GM23338 (cell line): ENCODE measurements around the gene IGSF9B. TPM values are rescaled to one million over a fixed set of nuclear protein-coding genes. Genes with fewer than 3 reads are reported as not detected.
A peak's percentile ranks its signal among the peaks of the same experiment; 100 is the strongest.

Source experiments
- ATAC-seq: fragments of 200-7000 bp; cut with Tn5 transposase; 3 replicates; pipeline ENCODE4 v1.9.1; 2020
- DNase-seq: peaks from one replicate; pipeline ENCODE4 v3.0.0-alpha.2; 2015; ENCODE audit warnings: low spot score
- H2AFZ ChIP-seq: fragments of 200-600 bp; sonication (generic); 2 replicates; pipeline ENCODE4 v1.8.0; 2016; ENCODE audit warnings: antibody characterized with exemption, mild to moderate bottlenecking, moderate library complexity
- H3F3A ChIP-seq: fragments of 200-600 bp; sonication (generic); replicated peaks from 2 replicates; pipeline ENCODE4 v1.8.0; 2017; ENCODE audit warnings: antibody characterized with exemption, mixed run types, low read depth
- H3K27ac ChIP-seq: fragments of 200-600 bp; sonication (generic); 2 replicates; pipeline ENCODE4 v1.6.1; 2016; ENCODE audit warnings: low read depth
- H3K27me3 ChIP-seq: fragments of 200-600 bp; sonication (generic); 2 replicates; pipeline ENCODE4 v1.8.0; 2016; ENCODE audit warnings: mild to moderate bottlenecking, mixed run types, moderate library complexity; ENCODE audit not compliant: insufficient read depth
- H3K36me3 ChIP-seq: fragments of 200-600 bp; sonication (generic); 2 replicates; pipeline ENCODE4 v1.8.0; 2016; ENCODE audit warnings: mild to moderate bottlenecking; ENCODE audit not compliant: insufficient read depth
- H3K4me1 ChIP-seq: fragments of 200-600 bp; sonication (generic); 2 replicates; pipeline ENCODE4 v1.8.0; 2016; ENCODE audit warnings: mild to moderate bottlenecking, moderate library complexity; ENCODE audit not compliant: insufficient read depth
- H3K4me2 ChIP-seq: fragments of 200-600 bp; sonication (generic); 2 replicates; pipeline ENCODE4 v1.7.1; 2017; ENCODE audit warnings: mixed run types
- H3K4me3 ChIP-seq: fragments of 200-600 bp; sonication (generic); 2 replicates; pipeline ENCODE4 v1.6.1; 2016; ENCODE audit warnings: mixed run types
- H3K79me2 ChIP-seq: fragments of 200-600 bp; sonication (generic); replicated peaks from 2 replicates; pipeline ENCODE4 v1.8.0; 2017; ENCODE audit warnings: mild to moderate bottlenecking; ENCODE audit not compliant: insufficient read depth
- H3K9me2 ChIP-seq: fragments of 200-600 bp; sonication (generic); 2 replicates; pipeline ENCODE4 v1.8.0; 2017; ENCODE audit not compliant: insufficient read depth
- H4K20me1 ChIP-seq: fragments of 200-600 bp; sonication (generic); replicated peaks from 2 replicates; pipeline ENCODE4 v1.8.0; 2017; ENCODE audit warnings: mild to moderate bottlenecking; ENCODE audit not compliant: insufficient read depth
- H3K27ac Mint-ChIP-seq: 2 replicates; pipeline ENCODE4 v1.8.0; 2020; ENCODE audit warnings: inconsistent platforms, mild to moderate bottlenecking, moderate library complexity, mixed read lengths
- H3K27me3 Mint-ChIP-seq: 3 replicates; pipeline ENCODE4 v1.8.0; 2022; ENCODE audit warnings: low read depth, mild to moderate bottlenecking, moderate library complexity, mixed read lengths, inconsistent platforms; ENCODE audit not compliant: insufficient read depth, poor library complexity
- H3K36me3 Mint-ChIP-seq: 3 replicates; pipeline ENCODE4 v1.8.0; 2021; ENCODE audit warnings: low read depth, mild to moderate bottlenecking, inconsistent platforms, moderate library complexity, mixed read lengths
- H3K4me1 Mint-ChIP-seq: 3 replicates; pipeline ENCODE4 v1.8.0; 2020; ENCODE audit warnings: mild to moderate bottlenecking, inconsistent platforms, mixed read lengths
- H3K4me3 Mint-ChIP-seq: 3 replicates; pipeline ENCODE4 v1.8.0; 2021; ENCODE audit warnings: moderate library complexity, mild to moderate bottlenecking, inconsistent platforms, mixed read lengths
- H3K9me3 Mint-ChIP-seq: 3 replicates; pipeline ENCODE4 v1.8.0; 2020; ENCODE audit warnings: moderate library complexity, mild to moderate bottlenecking, inconsistent platforms, mixed read lengths
- EZH2 ChIP-seq: fragments of 200-600 bp; sonication (generic); IDR thresholded peaks from one replicate; pipeline ENCODE4 v1.8.0; 2017; ENCODE audit warnings: antibody characterized with exemption, mild to moderate bottlenecking, low read depth; ENCODE audit not compliant: unreplicated experiment
- POLR2AphosphoS5 ChIP-seq: IDR thresholded peaks from 2 replicates; pipeline ENCODE4 v1.6.1; 2016; ENCODE audit warnings: antibody characterized with exemption, low read depth
- ZNF331 ChIP-seq: fragments of 250-450 bp; sonication (Bioruptor Pico); IDR thresholded peaks from 2 replicates; pipeline ENCODE4 v1.5.0; 2020; ENCODE audit warnings: low read depth, mild to moderate bottlenecking, moderate library complexity
- polyA plus RNA-seq: library from polyadenylated mRNA; unstranded; fragments of >200 nt; fragmentation: Nextera tagmentation; extraction: Ambion mirVana; gene quantifications from 2 replicates; pipeline ENCODE4 v1.2.1, GENCODE V29; 2016
- total RNA-seq: library from RNA; depleted of rRNA; stranded (reverse); fragments of >200 nt; shearing (Covaris generic); gene quantifications from 2 replicates; pipeline ENCODE4 v1.2.3, GENCODE V29; 2014
- TF ChIP-seq, protein P1 (sequence below): IDR thresholded peaks from one replicate; pipeline ENCODE4 v1.6.1; 2018; ENCODE audit warnings: antibody characterized with exemption; ENCODE audit not compliant: unreplicated experiment

The IGSF9B gene
- total and polyA plus RNA-seq, 2 experiments from 2014 or later: 8.7 to 51.2 TPM

DNA sequence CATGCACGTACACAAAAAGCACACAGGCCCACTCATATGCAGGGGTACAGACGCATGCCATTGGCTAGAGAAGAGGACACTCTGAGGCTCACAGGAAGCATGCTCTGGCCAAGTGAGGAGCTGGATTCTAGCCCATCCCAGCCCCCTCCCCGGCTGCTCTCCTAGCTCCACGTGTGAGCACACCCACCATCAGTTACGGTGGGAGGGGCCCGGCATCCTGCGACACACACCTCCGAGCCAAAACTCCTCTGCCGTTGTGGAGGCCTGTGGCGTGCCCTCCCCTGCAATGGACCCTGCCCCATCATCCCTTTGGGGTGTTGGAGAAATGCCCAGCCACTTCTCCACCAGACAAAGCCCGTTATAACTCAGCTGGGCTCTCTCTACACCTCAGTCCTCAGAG, 15.1 kb upstream of the IGSF9B start:
- ATAC-seq (no peak), DNase-seq (no peak)
- H3K27me3 ChIP-seq: no peaks in the 10 kb centered on the region
- no peaks in the 10 kb centered on the region for H3K9me3 Mint-ChIP-seq
- no peaks in the 10 kb centered on the region for H4K20me1 ChIP-seq
- H3K4me1 ChIP-seq: no peaks in the 10 kb centered on the region
- peaks cover 5% of the 10 kb centered on the region for H3K27me3 Mint-ChIP-seq
- peaks cover 5% of the 10 kb centered on the region for H3K4me1 Mint-ChIP-seq
- TF ChIP-seq EZH2 (no peak), ZNF331 (CRISPR knock-in tag) (no peak)
- no peak overlapping the region for H3K27ac ChIP-seq
- no peak overlapping the region for H3K4me3 Mint-ChIP-seq
- no peaks in the 10 kb centered on the region for H3K36me3 Mint-ChIP-seq
- no peaks in the 10 kb centered on the region for H3K79me2 ChIP-seq
- H3K36me3 ChIP-seq: no peaks in the 10 kb centered on the region
- no peak overlapping the region for H3K4me3 ChIP-seq
- no peaks in the 10 kb centered on the region for H3F3A ChIP-seq
- no peak overlapping the region for H2AFZ ChIP-seq
- no peak overlapping the region for H3K4me2 ChIP-seq
- H3K9me2 ChIP-seq: no peaks in the 10 kb centered on the region
- no peak overlapping the region for H3K27ac Mint-ChIP-seq

- H3K4me1 ChIP-seq: no peaks in the 10 kb centered on the region
- no peak overlapping the region for H3K4me2 ChIP-seq
- H3K4me3 Mint-ChIP-seq: no peak overlapping the region
- no peaks in the 10 kb centered on the region for H3F3A ChIP-seq
- H2AFZ ChIP-seq: no peak overlapping the region
- H3K36me3 ChIP-seq: no peaks in the 10 kb centered on the region
- ATAC-seq (no peak), DNase-seq (no peak)
- no peak overlapping the region for H3K4me3 ChIP-seq
- H3K9me2 ChIP-seq: no peaks in the 10 kb centered on the region
- no peak overlapping the region for H3K27ac Mint-ChIP-seq
- no peaks in the 10 kb centered on the region for H4K20me1 ChIP-seq
- no peaks in the 10 kb centered on the region for H3K79me2 ChIP-seq
- no peak for TF ChIP-seq POLR2AphosphoS5
- H3K9me3 Mint-ChIP-seq: no peaks in the 10 kb centered on the region
- no peaks in the 10 kb centered on the region for H3K27me3 ChIP-seq
- H3K4me1 Mint-ChIP-seq: peaks cover 10% of the 10 kb centered on the region
- no peaks in the 10 kb centered on the region; the same call in 2 of the 3 replicates for H3K36me3 Mint-ChIP-seq
- H3K27ac ChIP-seq: no peak overlapping the region
- H3K27me3 Mint-ChIP-seq: peaks cover 9% of the 10 kb centered on the region
Measured at GRCh38 chr11:133969112-133969511, 12.3 kb upstream of the IGSF9B start.

GRCh38 chr11:133968300-133968699, 11.5 kb upstream of the IGSF9B start:
- H4K20me1 ChIP-seq: no peaks in the 10 kb centered on the region
- Mint-ChIP-seq H3K36me3 (no peaks in the 10 kb centered on the region; the same call in 2 of the 3 replicates), H3K27me3 (peaks cover 9% of the 10 kb centered on the region), H3K27ac (no peak overlapping the region), H3K9me3 (no peaks in the 10 kb centered on the region), H3K4me3 (no peak overlapping the region), H3K4me1 (peaks cover 10% of the 10 kb centered on the region)
- H3K36me3 ChIP-seq: no peaks in the 10 kb centered on the region
- no peak overlapping the region for H3K4me2 ChIP-seq
- no peaks in the 10 kb centered on the region for H3K27me3 ChIP-seq
- no peak overlapping the region for H3K27ac ChIP-seq
- H2AFZ ChIP-seq: no peak overlapping the region
- ATAC-seq (peak; percentile 79), DNase-seq (peak; percentile 69)
- no peaks in the 10 kb centered on the region for H3K4me1 ChIP-seq
- no peak for TF ChIP-seq ZNF331 (CRISPR knock-in tag)
- TF ChIP-seq, protein P1, sequence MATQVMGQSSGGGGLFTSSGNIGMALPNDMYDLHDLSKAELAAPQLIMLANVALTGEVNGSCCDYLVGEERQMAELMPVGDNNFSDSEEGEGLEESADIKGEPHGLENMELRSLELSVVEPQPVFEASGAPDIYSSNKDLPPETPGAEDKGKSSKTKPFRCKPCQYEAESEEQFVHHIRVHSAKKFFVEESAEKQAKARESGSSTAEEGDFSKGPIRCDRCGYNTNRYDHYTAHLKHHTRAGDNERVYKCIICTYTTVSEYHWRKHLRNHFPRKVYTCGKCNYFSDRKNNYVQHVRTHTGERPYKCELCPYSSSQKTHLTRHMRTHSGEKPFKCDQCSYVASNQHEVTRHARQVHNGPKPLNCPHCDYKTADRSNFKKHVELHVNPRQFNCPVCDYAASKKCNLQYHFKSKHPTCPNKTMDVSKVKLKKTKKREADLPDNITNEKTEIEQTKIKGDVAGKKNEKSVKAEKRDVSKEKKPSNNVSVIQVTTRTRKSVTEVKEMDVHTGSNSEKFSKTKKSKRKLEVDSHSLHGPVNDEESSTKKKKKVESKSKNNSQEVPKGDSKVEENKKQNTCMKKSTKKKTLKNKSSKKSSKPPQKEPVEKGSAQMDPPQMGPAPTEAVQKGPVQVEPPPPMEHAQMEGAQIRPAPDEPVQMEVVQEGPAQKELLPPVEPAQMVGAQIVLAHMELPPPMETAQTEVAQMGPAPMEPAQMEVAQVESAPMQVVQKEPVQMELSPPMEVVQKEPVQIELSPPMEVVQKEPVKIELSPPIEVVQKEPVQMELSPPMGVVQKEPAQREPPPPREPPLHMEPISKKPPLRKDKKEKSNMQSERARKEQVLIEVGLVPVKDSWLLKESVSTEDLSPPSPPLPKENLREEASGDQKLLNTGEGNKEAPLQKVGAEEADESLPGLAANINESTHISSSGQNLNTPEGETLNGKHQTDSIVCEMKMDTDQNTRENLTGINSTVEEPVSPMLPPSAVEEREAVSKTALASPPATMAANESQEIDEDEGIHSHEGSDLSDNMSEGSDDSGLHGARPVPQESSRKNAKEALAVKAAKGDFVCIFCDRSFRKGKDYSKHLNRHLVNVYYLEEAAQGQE: peak; percentile 89
- no peaks in the 10 kb centered on the region for H3K79me2 ChIP-seq
- no peak overlapping the region for H3K4me3 ChIP-seq
- no peaks in the 10 kb centered on the region for H3F3A ChIP-seq
- no peaks in the 10 kb centered on the region for H3K9me2 ChIP-seq
